Lung (tissue), 12 donors: Measurements from ENCODE around the gene AMER3. TPM values are rescaled to one million over a fixed set of nuclear protein-coding genes. Genes with fewer than 3 reads are reported as not detected.

Experiments used
- ATAC-seq: fragments of 200-7000 bp; cut with Tn5 transposase; one replicate; pipeline ENCODE4 v1.9.1; 2020; ENCODE audit warnings: moderate number of reproducible peaks; ENCODE audit not compliant: insufficient read depth, low FRiP score
- DNase-seq, 3 donors: peaks; one replicate each; pipeline ENCODE4 v3.0.0-alpha.2; 2013 to 2017
- H3K27ac ChIP-seq, 2 donors: one replicate each; pipeline ENCODE4 v1.5.1; 2013; ENCODE audit warnings: mild to moderate bottlenecking in 2 of 2, moderate library complexity in 2 of 2, control low read depth in 1 of 2, inconsistent platforms in 1 of 2, low read depth in 1 of 2, low read length in 1 of 2
- H3K27me3 ChIP-seq, 3 donors: one replicate each; pipeline ENCODE4 v1.5.1; 2013; ENCODE audit warnings: low read length in 2 of 3; ENCODE audit not compliant: control insufficient read depth in 3 of 3, insufficient read depth in 3 of 3
- H3K36me3 ChIP-seq, 4 donors: one replicate each; pipeline ENCODE4 v1.5.1; 2013; ENCODE audit warnings: low read length in 4 of 4, mild to moderate bottlenecking in 1 of 4, moderate library complexity in 1 of 4; ENCODE audit not compliant: control insufficient read depth in 4 of 4, insufficient read depth in 4 of 4
- H3K4me1 ChIP-seq, 5 donors: one replicate each; pipeline ENCODE4 v1.5.1; 2013; ENCODE audit warnings: low read length in 5 of 5, mild to moderate bottlenecking in 2 of 5, moderate library complexity in 1 of 5; ENCODE audit not compliant: control insufficient read depth in 5 of 5, insufficient read depth in 5 of 5
- H3K4me3 ChIP-seq: one replicate; pipeline ENCODE4 v1.5.1; 2013; ENCODE audit warnings: mild to moderate bottlenecking, control low read depth, moderate library complexity
- H3K9ac ChIP-seq, 2 donors: one replicate each; pipeline ENCODE4 v1.5.1; 2013; ENCODE audit warnings: low read length in 2 of 2, control low read depth in 1 of 2; ENCODE audit not compliant: insufficient read depth in 1 of 2
- H3K9me3 ChIP-seq, 4 donors: one replicate each; pipeline ENCODE4 v1.5.1; 2013; ENCODE audit warnings: low read length in 3 of 4, mild to moderate bottlenecking in 1 of 4, moderate library complexity in 1 of 4; ENCODE audit not compliant: control insufficient read depth in 4 of 4, insufficient read depth in 3 of 4
- WGBS, 2 donors: extraction: QIAGEN DNeasy Blood & Tissue Kit; methylation state at CpG; one replicate each; pipeline ENCODE4 v1.1.7; 2013; 5-methylcytosine and 5-hydroxymethylcytosine counted together
- polyA plus RNA-seq, 2 donors: library from polyadenylated mRNA; stranded (reverse); fragments of 200-250 nt; gene quantifications; one replicate each; pipeline ENCODE4 v1.2.1, GENCODE V29; 2013
- total RNA-seq, 2 donors: library from RNA; depleted of rRNA in 1 of 2; stranded (reverse); fragments of >200 nt in 1 of 2; gene quantifications; one replicate each; pipeline ENCODE4 v1.2.1, GENCODE V29; 2014 to 2021
- TF ChIP-seq, protein P1 (sequence below): IDR thresholded peaks from 2 replicates; pipeline ENCODE4 v1.5.1; 2012; ENCODE audit warnings: mild to moderate bottlenecking; ENCODE audit errors: control extremely low read depth, extremely low read depth
- donor health status: control.
- donor health status: control.
- donor health status: Bipolar disorder and iron deficiency.
- donor health status: healthy.
- donor health status: DM: yes; HTN: yes; CAD: no.

AMER3 gene
- total and polyA plus RNA-seq, 4 donors, result 0.09 to 0.74 TPM; not detected in 2

DNA sequence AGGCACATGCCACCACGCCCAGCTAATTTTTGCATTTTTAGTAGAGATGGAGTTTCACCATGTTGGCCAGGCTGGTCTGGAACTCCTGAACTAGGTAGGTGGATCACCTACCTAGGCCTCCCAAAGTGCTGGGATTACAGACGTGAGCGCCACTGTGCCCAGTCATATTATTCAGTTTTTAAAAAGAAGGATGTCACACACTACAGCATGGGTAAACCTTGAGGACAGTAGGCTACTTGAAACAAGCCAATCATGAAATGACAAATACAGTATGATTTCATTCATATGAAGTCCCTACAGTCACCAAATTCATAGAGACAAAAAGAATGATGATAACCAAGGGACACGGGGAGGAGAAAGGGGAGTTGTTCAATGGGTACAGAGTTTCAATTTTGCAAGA lies 50.3 kb downstream of the AMER3 start:
- Histone ChIP-seq H3K4me1 (no peaks in the 10 kb centered on the region), H3K27ac (no peak overlapping the region), H3K4me3 (no peak overlapping the region), H3K9ac (no peak overlapping the region), H3K9me3 (peaks cover 0 to 2% (median 0%) of the 10 kb centered on the region in 4 donors), H3K36me3 (no peaks in the 10 kb centered on the region), H3K27me3 (no peaks in the 10 kb centered on the region)
- TF ChIP-seq, protein P1, sequence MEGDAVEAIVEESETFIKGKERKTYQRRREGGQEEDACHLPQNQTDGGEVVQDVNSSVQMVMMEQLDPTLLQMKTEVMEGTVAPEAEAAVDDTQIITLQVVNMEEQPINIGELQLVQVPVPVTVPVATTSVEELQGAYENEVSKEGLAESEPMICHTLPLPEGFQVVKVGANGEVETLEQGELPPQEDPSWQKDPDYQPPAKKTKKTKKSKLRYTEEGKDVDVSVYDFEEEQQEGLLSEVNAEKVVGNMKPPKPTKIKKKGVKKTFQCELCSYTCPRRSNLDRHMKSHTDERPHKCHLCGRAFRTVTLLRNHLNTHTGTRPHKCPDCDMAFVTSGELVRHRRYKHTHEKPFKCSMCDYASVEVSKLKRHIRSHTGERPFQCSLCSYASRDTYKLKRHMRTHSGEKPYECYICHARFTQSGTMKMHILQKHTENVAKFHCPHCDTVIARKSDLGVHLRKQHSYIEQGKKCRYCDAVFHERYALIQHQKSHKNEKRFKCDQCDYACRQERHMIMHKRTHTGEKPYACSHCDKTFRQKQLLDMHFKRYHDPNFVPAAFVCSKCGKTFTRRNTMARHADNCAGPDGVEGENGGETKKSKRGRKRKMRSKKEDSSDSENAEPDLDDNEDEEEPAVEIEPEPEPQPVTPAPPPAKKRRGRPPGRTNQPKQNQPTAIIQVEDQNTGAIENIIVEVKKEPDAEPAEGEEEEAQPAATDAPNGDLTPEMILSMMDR, result no peak
- ATAC-seq (no peak), DNase-seq (no peak)
- 66% methylated on average over 4 of the region's 4 CpGs for WGBS, 2 donors

DNA sequence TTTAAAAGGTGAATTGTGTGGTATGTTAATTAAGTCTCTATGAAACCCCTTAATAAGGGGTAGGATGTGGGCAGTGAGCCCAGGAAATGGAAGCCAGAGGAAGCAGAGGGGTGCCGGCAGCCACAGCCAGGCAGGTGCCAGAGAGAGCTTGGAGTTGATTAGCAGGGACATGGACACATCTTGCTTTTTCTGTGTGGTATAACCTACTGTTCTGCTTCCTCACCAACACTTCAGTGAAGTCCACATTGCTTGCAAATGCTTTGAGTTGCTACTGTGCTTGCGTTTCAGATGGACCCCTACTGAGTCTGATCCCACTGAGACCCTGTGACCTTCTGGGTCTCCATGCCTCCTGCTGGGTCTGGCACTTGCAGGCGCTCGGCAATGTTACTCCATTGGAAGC lies 51.0 kb downstream of the AMER3 start:
- TF ChIP-seq, protein P1, result no peak
- Histone ChIP-seq H3K27me3 (no peaks in the 10 kb centered on the region), H3K9ac (no peak overlapping the region), H3K9me3 (peaks cover 0 to 2% (median 0%) of the 10 kb centered on the region in 4 donors), H3K27ac (no peak overlapping the region), H3K4me3 (no peak overlapping the region), H3K4me1 (no peaks in the 10 kb centered on the region), H3K36me3 (no peaks in the 10 kb centered on the region)
- DNase-seq (no peak), ATAC-seq (no peak)
- 60 to 62% methylated on average over 4 of the region's 4 CpGs for WGBS, 2 donors

DNA sequence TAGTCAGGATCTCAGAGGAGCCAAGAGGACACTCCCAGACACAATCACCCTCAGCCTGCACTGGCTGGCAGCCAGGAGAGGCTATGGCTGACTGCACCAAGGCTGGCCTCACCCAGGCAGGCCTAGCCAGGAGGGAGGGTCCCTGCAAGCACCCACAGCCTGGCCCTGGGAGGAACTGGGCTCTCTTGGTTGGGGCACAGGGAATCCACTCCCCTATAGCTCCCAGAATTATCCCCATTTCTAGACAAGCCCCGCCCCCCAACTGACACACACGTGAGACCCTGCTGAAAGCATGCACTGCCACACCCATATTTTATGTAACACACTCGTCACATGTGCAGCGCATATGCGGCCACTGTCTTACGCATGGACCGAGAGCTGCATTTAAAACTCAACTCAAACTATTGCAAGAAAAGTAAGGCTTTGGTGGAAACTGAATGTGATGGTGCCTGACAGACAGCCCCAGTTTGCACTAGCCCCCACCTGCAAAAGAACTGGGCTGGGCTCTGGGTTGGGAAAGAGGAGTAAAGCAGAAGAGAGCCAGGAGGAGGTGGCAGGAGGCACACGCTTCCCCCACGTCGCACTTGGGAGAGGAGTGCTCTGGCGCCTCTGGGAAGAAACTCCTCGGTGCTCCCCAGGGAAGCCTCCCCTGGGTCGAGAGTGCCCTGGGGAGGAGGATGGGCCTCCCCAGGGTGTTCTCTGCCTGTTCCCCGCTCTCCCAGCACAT lies 52.5 kb downstream of the AMER3 start:
- Histone ChIP-seq H3K9ac (no peak overlapping the region), H3K27ac (no peak overlapping the region), H3K27me3 (no peaks in the 10 kb centered on the region), H3K4me3 (no peak overlapping the region), H3K4me1 (no peaks in the 10 kb centered on the region), H3K36me3 (no peaks in the 10 kb centered on the region), H3K9me3 (peaks cover 0 to 2% (median 0%) of the 10 kb centered on the region in 4 donors)
- TF ChIP-seq, protein P1, result no peak
- 72 to 76% methylated on average over 14 of the region's 14 CpGs for WGBS, 2 donors
- DNase-seq, result no peak
- ATAC-seq, result no peak
